Measurements from ENCODE around the gene CTU2. TPM values are rescaled to one million over a fixed set of nuclear protein-coding genes. Genes with fewer than 3 reads are reported as not detected.

CTU2 gene
- total and polyA plus RNA-seq, 9 donors, result 9.5 to 17.0 (median 12.9) TPM

DNA sequence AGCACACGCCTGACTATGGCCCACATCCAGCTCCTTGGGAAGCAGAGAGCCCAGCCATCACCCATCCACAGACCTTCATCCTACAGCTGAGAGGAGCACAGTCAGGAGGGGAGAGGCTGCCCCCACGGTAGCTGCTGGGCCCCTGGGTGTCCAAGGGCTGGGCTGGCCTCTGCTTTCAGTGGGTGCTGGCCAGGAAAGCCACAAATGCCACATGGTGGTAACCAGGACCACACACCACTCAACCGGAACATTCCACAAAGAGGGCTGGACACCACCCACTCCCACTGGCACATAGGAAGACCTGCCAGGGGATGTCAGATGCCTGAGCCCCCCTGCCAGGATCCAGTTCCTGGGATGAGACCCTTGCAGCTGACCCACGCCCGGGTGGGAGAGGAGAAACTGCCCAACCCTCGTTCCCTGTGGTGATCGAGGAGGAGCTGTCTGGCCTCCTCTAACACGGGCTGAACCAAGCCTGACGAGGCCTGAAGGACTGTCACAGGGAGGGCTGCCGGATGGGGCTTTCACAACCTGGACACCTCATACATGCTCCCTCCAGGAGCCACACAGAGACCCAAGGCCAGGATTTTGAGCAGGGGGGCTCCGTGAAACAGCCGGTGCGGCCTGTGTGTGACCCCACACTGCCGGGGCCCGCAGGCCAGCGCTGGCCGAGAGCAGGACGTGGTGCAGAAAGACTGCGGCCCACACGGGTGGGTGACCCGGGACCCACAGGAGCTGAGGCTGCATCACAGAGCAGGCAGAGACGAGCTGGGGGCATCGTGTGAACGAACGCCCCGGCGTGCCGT is 48.0 kb downstream of the CTU2 start:
- Histone ChIP-seq H3K27me3 (ENCODE audit: control insufficient read depth, insufficient read depth, low read length) (peaks cover 3% of the 10 kb centered on the region), H3K27ac (ENCODE audit: low read length) (no peak overlapping the region), H3K4me3 (ENCODE audit: low read length) (no peak overlapping the region), H3K36me3 (ENCODE audit: control insufficient read depth, insufficient read depth, low read length) (peaks cover 4% of the 10 kb centered on the region), H3K9me3 (replicated peaks; ENCODE audit: control insufficient read depth, low read depth, low read length) (no peaks in the 10 kb centered on the region), H3K4me1 (ENCODE audit: control insufficient read depth, insufficient read depth, low read length) (peaks cover 16% of the 10 kb centered on the region)
- 78% methylated on average over 25 of the region's 28 CpGs for WGBS (ENCODE audit: insufficient coverage)
- no peak for DNase-seq

DNA sequence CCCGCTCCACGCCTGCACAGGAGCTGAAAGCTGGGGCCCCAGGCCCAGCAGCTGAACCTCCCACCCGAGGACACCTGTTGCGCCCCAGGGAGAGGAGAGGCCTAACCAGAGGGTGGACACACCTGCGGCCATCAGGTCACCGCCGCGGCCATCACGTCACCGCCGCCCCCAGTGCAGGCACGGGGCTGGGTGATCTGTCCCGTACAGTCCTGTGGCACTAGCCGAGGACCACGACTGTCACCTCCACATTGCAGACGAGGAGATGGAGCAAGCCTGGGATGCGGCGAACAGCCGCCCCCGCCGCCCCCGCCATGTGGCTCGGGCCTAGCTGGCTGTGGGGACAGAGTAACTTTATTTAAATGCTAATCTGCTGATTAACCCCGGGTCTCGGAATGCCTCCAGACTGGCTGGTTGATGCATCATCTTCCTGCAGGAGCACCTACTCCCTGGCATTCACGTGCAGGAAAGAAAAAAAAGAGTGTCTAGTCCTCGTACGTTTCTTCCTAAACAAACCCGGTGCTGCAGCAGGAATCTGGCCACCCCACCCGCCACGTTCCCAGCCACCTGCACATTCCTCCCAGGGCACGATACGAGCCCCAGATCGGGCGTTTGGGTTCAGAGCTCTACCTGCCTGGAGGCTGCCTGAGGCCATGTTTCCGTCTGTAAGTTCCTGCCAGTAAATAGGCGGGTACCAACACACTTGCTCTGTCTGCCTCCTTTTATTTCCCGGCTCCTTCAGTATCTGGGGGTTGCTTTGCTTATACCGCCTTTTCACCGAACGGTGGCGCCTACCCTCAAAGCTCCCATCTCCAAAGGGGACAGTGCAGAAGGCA is 48.8 kb downstream of the CTU2 start:
- no peak overlapping the region for H3K27ac ChIP-seq (ENCODE audit: low read length)
- peaks cover 23% of the 10 kb centered on the region for H3K4me1 ChIP-seq (ENCODE audit: control insufficient read depth, insufficient read depth, low read length)
- DNase-seq, result no peak
- H3K9me3 ChIP-seq (replicated peaks; ENCODE audit: control insufficient read depth, low read depth, low read length), result no peaks in the 10 kb centered on the region
- H3K4me3 ChIP-seq (ENCODE audit: low read length), result no peak overlapping the region
- WGBS (ENCODE audit: insufficient coverage), result 74% methylated on average over 42 of the region's 42 CpGs
- peaks cover 3% of the 10 kb centered on the region for H3K27me3 ChIP-seq (ENCODE audit: control insufficient read depth, insufficient read depth, low read length)
- H3K36me3 ChIP-seq (ENCODE audit: control insufficient read depth, insufficient read depth, low read length), result peaks cover 4% of the 10 kb centered on the region

DNA sequence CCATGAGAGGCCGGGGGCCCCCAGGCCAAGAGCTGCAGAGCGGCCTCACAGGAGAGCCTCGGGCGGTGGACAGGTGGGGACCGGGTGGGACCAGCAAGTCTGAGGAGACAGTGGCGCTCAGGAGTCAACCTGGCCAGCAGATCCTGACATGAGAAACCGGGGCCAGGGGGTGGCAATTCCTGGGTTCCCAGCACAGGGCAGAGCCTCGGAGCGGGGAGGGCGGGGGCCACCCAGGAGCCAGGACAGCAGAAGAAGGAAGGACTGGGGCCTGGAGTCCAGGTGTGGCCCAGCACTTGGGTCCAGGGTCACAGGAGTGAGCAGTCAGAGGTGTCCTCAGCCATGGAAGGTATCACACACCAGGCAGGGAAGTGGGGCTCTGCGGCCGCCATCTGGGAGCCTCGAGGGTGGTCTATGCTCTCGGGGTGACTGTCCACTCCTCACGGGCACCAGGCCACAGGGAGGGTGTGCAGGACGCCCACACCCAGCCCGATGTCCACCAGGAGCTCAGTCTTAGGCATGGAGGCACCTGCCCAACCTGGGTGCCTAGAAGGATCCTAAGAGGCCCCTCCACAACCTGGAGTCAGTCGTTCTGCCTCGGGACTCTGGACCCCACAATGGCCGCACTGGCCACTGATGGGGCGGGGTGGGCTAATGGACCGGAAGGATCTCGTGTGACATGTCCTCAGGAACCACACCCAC is 49.6 kb downstream of the CTU2 start:
- peaks cover 29% of the 10 kb centered on the region for H3K4me1 ChIP-seq (ENCODE audit: control insufficient read depth, insufficient read depth, low read length)
- 89% methylated on average over 22 of the region's 23 CpGs for WGBS (ENCODE audit: insufficient coverage)
- H3K4me3 ChIP-seq (ENCODE audit: low read length), result no peak overlapping the region
- peaks cover 3% of the 10 kb centered on the region for H3K27me3 ChIP-seq (ENCODE audit: control insufficient read depth, insufficient read depth, low read length)
- no peaks in the 10 kb centered on the region for H3K9me3 ChIP-seq (replicated peaks; ENCODE audit: control insufficient read depth, low read depth, low read length)
- H3K27ac ChIP-seq (ENCODE audit: low read length), result no peak overlapping the region
- H3K36me3 ChIP-seq (ENCODE audit: control insufficient read depth, insufficient read depth, low read length), result peaks cover 4% of the 10 kb centered on the region
- DNase-seq, result no peak

DNA sequence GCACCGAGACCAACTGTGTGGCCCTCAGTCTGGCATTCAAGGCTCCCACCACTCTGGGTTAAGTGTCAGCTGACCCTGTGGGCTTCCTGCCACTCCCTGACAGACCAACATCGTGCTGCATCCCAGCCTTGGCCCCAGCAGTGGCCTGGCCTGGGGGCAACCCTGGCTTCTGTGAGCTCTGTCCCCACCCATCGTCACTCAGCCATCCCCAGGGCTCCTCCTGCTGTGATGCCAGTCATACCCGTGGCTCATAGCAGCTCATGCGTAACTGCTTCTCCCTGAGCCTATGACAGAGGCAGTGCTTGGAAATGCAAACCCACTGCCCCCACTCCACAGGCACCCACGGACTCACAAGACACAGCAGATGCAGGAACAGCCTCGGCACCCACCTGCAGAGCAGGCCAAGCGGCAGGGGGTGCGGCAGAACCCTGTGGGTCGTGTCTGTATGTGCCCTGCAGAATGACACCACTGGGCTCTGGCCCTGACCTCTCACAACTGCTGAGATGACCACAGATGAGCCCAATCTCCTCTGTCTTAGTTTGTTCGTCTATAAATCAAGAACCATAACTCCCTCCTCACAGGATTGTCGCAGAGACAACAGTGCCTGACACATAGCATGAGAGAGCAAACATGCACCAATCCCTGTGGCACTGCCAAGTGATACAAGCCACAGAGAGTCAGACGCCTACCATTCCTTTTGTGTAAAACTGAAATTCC is 52.1 kb downstream of the CTU2 start:
- no peaks in the 10 kb centered on the region for H3K9me3 ChIP-seq (replicated peaks; ENCODE audit: control insufficient read depth, low read depth, low read length)
- H3K27me3 ChIP-seq (ENCODE audit: control insufficient read depth, insufficient read depth, low read length), result peaks cover 3% of the 10 kb centered on the region
- H3K36me3 ChIP-seq (ENCODE audit: control insufficient read depth, insufficient read depth, low read length), result peaks cover 7% of the 10 kb centered on the region
- no peak overlapping the region for H3K27ac ChIP-seq (ENCODE audit: low read length)
- H3K4me3 ChIP-seq (ENCODE audit: low read length), result no peak overlapping the region
- 79% methylated on average over 10 of the region's 13 CpGs for WGBS (ENCODE audit: insufficient coverage)
- no peak for DNase-seq
- peaks cover 26% of the 10 kb centered on the region for H3K4me1 ChIP-seq (ENCODE audit: control insufficient read depth, insufficient read depth, low read length)

DNA sequence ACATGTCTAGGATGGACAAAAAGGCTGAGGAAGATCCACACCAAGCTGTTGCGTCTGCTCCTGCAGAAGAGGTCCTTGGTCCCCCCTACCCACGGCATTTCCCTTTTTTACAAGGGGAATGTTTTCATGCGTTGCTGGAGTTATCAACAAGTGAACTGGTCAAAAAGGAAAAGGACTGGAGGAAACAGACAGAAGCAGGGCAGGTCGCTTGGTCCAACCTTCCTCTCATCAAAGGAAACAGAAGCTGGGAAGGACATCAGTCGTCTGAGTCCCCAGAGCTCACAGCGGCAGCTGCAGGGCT is 52.6 kb downstream of the CTU2 start:
- DNase-seq, result no peak
- peaks cover 26% of the 10 kb centered on the region for H3K4me1 ChIP-seq (ENCODE audit: control insufficient read depth, insufficient read depth, low read length)
- no peak overlapping the region for H3K27ac ChIP-seq (ENCODE audit: low read length)
- H3K36me3 ChIP-seq (ENCODE audit: control insufficient read depth, insufficient read depth, low read length), result peaks cover 12% of the 10 kb centered on the region
- H3K9me3 ChIP-seq (replicated peaks; ENCODE audit: control insufficient read depth, low read depth, low read length), result no peaks in the 10 kb centered on the region
- peaks cover 5% of the 10 kb centered on the region for H3K27me3 ChIP-seq (ENCODE audit: control insufficient read depth, insufficient read depth, low read length)
- no peak overlapping the region for H3K4me3 ChIP-seq (ENCODE audit: low read length)
- 24% methylated on average over 2 of the region's 6 CpGs for WGBS (ENCODE audit: insufficient coverage)

DNA sequence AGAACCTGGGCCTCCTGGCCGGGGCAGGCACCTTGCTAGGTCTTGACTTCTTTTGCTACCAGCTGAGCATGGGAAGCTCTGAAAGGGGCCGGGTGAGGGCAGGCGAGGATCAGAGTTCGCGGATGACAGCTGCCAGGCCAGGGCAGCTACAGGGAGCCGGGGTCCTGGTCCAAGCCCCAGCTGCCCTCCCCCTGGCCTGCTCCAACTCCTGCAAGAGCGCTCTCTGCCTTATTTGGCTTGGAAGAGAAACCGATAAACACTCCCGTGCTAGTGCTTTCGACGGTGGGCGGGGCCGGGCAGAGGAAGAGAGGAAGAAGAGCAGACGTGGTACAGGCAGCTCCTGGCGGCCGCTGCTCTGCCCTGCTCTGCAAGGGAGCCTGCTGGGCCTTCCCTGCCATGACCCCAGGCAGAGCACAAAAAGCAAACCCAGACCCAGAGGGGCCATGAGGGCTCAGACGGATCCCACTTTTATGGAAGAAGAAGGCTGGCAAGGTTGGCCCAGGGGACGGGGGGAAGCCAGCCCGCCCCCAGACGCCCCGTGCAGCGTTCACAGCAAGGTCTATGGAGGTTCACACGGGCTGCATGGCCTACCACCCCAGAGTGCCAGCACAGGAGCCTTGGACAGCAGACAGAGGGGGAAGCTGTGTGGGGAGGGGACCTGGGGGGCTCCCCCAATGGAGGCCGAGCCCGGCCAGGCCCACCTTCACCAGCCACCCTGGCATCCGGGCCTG is 53.1 kb downstream of the CTU2 start:
- Histone ChIP-seq H3K36me3 (ENCODE audit: control insufficient read depth, insufficient read depth, low read length) (peaks cover 13% of the 10 kb centered on the region), H3K27ac (ENCODE audit: low read length) (peak overlapping the region; percentile 15), H3K27me3 (ENCODE audit: control insufficient read depth, insufficient read depth, low read length) (peaks cover 7% of the 10 kb centered on the region), H3K4me3 (ENCODE audit: low read length) (no peak overlapping the region), H3K9me3 (replicated peaks; ENCODE audit: control insufficient read depth, low read depth, low read length) (no peaks in the 10 kb centered on the region), H3K4me1 (ENCODE audit: control insufficient read depth, insufficient read depth, low read length) (peaks cover 21% of the 10 kb centered on the region)
- 50% methylated on average over 20 of the region's 26 CpGs for WGBS (ENCODE audit: insufficient coverage)
- DNase-seq, result peak; percentile 61

DNA sequence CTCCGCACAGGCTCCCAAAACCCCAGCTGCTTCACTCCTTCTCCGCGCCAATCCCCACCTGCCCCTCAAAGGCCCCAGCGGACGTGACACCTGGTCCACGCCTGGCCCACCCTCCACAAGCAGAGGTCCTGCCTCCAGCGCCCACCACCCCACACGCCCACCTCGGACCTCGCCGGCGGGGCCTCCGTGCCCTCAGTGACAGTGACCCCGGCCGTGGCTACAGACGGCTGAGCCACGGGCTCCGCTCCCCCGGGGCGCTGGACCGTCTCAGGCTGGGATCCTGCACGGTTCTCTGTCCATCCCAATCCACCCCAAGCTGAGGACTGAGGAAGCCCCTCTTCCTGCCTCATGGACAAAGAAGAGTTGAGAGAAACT is 53.7 kb downstream of the CTU2 start:
- WGBS (ENCODE audit: insufficient coverage), result 89% methylated on average over 18 of the region's 22 CpGs
- Histone ChIP-seq H3K27ac (ENCODE audit: low read length) (no peak overlapping the region), H3K36me3 (ENCODE audit: control insufficient read depth, insufficient read depth, low read length) (peaks cover 13% of the 10 kb centered on the region), H3K4me1 (ENCODE audit: control insufficient read depth, insufficient read depth, low read length) (peaks cover 18% of the 10 kb centered on the region), H3K27me3 (ENCODE audit: control insufficient read depth, insufficient read depth, low read length) (peaks cover 7% of the 10 kb centered on the region), H3K4me3 (ENCODE audit: low read length) (no peak overlapping the region), H3K9me3 (replicated peaks; ENCODE audit: control insufficient read depth, low read depth, low read length) (no peaks in the 10 kb centered on the region)
- no peak for DNase-seq

DNA sequence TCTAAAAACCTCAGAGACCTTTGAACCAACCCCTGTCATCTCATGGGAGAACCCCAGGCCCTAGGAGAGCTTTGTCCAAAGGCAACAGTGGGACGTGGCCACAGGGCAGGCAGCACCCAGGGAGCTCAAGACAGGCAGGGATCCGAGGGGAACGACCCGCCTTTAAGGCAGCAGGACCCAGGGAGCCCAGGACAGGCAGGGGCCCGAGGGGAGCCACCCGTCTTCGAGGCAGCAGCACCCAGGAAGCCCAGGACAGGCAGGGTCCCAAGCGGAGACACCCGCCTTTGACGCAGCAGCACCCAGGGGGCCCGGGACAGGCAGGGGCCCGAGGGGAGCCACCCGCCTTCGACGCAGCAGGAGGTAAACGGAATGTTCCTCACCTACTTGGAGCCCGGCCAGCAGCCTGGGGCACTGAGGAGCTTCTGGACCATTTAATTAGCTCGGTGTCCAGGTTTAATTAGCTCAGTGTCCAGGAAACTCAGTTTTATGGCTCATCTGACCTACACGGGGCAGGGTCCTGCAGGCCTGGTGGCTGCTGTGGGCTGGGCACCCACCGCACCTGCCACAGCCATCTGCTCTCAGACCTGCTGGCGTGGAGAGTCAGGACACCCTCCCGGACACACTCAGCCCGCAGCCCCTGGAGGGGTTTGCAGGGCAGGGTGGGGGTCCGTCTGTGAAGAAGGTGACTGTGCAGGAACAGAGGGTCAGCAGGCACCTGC is 54.3 kb downstream of the CTU2 start:
- no peak overlapping the region for H3K27ac ChIP-seq (ENCODE audit: low read length)
- peaks cover 18% of the 10 kb centered on the region for H3K4me1 ChIP-seq (ENCODE audit: control insufficient read depth, insufficient read depth, low read length)
- 72% methylated on average over 20 of the region's 24 CpGs for WGBS (ENCODE audit: insufficient coverage)

DNA sequence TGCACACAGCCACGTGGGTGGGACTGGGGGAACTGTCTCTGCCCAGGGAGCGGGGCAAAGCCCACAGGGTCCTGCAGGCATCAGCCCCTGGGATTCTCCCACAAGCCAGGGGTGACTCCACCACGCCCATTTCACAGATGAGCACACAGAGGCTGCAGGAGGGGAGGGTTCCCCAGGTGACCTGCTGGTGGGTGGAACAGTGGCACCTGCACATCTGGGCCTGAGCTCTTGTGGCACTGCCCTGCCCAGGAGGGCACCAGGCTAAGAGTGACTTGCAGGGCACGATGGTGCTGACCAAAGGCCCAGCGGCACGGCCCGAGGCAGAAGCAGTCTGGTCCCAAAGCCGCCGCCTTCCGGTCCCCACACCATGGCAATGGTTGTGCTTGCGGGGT is 54.8 kb downstream of the CTU2 start:
- Histone ChIP-seq H3K27me3 (ENCODE audit: control insufficient read depth, insufficient read depth, low read length) (peaks cover 7% of the 10 kb centered on the region), H3K9me3 (replicated peaks; ENCODE audit: control insufficient read depth, low read depth, low read length) (no peaks in the 10 kb centered on the region), H3K36me3 (ENCODE audit: control insufficient read depth, insufficient read depth, low read length) (peaks cover 13% of the 10 kb centered on the region), H3K4me1 (ENCODE audit: control insufficient read depth, insufficient read depth, low read length) (peaks cover 18% of the 10 kb centered on the region), H3K4me3 (ENCODE audit: low read length) (no peak overlapping the region), H3K27ac (ENCODE audit: low read length) (no peak overlapping the region)
- no peak for DNase-seq
- 80% methylated on average over 3 of the region's 11 CpGs for WGBS (ENCODE audit: insufficient coverage)

More for the DNA sequence above, 54.3 kb downstream of the CTU2 start:
- H3K9me3 ChIP-seq (replicated peaks; ENCODE audit: control insufficient read depth, low read depth, low read length), result no peaks in the 10 kb centered on the region
- no peak for DNase-seq
- no peak overlapping the region for H3K4me3 ChIP-seq (ENCODE audit: low read length)
- H3K27me3 ChIP-seq (ENCODE audit: control insufficient read depth, insufficient read depth, low read length), result peaks cover 7% of the 10 kb centered on the region
- peaks cover 13% of the 10 kb centered on the region for H3K36me3 ChIP-seq (ENCODE audit: control insufficient read depth, insufficient read depth, low read length)

Measured in muscle of leg (tissue), 11 donors.